Ishikawa (cell line): ENCODE data around the gene LAPTM5.

Experiments
- EP300 ChIP-seq: IDR thresholded peaks from 2 replicates; pipeline ENCODE4 v1.6.1; 2012; ENCODE audit warnings: borderline replicate concordance
- NFIC ChIP-seq: IDR thresholded peaks from 2 replicates; pipeline ENCODE4 v1.6.1; 2012
- TAF1 ChIP-seq: IDR thresholded peaks from 2 replicates; pipeline ENCODE4 v1.6.1; 2012; ENCODE audit warnings: low read depth, mild to moderate bottlenecking
- ZBTB7A ChIP-seq: IDR thresholded peaks from 2 replicates; pipeline ENCODE4 v1.6.1; 2012; ENCODE audit warnings: low read depth
- TF ChIP-seq, protein P1 (sequence below): IDR thresholded peaks from 2 replicates; pipeline ENCODE4 v1.6.1; 2012; ENCODE audit warnings: low read depth, mild to moderate bottlenecking
- TF ChIP-seq, protein P2 (sequence below): IDR thresholded peaks from 2 replicates; pipeline ENCODE4 v1.6.1; 2012

DNA sequence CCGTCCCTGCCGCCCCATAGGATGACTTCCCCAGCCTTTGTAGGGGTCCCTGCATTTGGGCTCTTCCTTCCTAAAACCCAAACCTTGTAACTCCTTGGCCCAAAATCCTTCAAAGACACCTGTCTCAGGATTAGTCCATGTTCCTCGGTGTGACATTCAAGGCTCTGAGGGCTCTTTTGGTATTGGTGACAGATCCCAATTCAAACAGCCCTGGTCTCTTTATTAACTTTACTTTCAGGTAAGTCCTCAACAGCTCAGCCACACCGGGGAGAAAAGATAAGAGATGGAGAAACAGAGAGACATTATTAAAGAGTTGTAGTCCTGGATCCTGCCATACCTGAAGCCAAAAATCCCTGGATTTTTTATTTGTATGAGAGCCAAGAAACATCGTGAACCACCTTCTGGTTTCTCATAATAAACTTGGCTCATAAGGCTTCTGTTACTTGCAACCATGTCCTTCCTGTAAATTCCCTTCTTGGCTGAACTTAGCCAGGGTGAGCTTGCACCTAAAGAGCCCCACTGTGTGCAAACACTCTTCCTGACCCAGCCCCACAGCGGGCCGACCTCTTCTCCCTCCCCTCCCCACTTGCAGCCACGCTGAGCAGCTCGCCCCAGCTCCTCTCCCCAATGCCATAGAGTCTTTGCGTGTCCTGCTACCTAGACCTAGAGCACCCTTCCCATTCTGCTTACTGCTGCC, 26.3 kb downstream of the LAPTM5 start:
- TF ChIP-seq, protein P1, sequence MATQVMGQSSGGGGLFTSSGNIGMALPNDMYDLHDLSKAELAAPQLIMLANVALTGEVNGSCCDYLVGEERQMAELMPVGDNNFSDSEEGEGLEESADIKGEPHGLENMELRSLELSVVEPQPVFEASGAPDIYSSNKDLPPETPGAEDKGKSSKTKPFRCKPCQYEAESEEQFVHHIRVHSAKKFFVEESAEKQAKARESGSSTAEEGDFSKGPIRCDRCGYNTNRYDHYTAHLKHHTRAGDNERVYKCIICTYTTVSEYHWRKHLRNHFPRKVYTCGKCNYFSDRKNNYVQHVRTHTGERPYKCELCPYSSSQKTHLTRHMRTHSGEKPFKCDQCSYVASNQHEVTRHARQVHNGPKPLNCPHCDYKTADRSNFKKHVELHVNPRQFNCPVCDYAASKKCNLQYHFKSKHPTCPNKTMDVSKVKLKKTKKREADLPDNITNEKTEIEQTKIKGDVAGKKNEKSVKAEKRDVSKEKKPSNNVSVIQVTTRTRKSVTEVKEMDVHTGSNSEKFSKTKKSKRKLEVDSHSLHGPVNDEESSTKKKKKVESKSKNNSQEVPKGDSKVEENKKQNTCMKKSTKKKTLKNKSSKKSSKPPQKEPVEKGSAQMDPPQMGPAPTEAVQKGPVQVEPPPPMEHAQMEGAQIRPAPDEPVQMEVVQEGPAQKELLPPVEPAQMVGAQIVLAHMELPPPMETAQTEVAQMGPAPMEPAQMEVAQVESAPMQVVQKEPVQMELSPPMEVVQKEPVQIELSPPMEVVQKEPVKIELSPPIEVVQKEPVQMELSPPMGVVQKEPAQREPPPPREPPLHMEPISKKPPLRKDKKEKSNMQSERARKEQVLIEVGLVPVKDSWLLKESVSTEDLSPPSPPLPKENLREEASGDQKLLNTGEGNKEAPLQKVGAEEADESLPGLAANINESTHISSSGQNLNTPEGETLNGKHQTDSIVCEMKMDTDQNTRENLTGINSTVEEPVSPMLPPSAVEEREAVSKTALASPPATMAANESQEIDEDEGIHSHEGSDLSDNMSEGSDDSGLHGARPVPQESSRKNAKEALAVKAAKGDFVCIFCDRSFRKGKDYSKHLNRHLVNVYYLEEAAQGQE = no peak
- no peak for TF ChIP-seq ZBTB7A
- TF ChIP-seq TAF1 = no peak
- no peak for TF ChIP-seq EP300
- no peak for TF ChIP-seq NFIC
- TF ChIP-seq, protein P2, sequence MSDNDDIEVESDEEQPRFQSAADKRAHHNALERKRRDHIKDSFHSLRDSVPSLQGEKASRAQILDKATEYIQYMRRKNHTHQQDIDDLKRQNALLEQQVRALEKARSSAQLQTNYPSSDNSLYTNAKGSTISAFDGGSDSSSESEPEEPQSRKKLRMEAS = no peak
